Measurements from ENCODE around the gene COL23A1.
"Not testable (repeated sequence)": the region's sequence is repeated elsewhere in the genome, so short reads cannot be mapped to it uniquely, and the experiment has no call there.

The COL23A1 gene

DNA sequence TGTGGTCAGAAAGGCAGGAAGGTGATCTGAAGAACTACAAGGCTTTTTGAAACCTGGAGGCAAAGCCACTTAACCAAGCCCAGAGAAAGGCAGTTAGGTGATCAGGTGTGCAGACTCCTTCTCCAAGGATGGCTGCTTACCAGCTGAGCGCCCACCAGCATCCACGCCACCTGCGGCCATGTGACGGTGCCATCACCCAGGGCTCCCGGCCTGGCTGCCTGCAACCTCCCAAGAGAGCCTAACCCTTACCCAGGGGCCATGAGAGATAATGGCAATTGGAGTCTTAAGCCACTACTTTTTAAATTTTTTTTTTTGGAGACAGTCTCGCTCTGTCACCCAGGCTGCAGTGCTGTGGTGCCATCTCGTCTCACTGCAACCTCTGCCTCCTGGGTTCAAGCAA is 324.4 kb downstream of the COL23A1 start:
- Histone ChIP-seq H3K36me3 (ENCODE audit: insufficient read depth, low read length) (no peaks in the 10 kb centered on the region), H3K4me3 (ENCODE audit: low read depth in 1 of 2, low read length in 2 of 2) (no peak overlapping the region), H3K27ac (ENCODE audit: low read depth, low read length) (no peak overlapping the region), H3K9ac (ENCODE audit: low read length) (no peak overlapping the region), H3K27me3 (ENCODE audit: control insufficient read depth in 1 of 2, insufficient read depth in 2 of 2, low read length in 2 of 2) (no peaks in the 10 kb centered on the region), H3K9me3 (ENCODE audit: low read length) (no peaks in the 10 kb centered on the region), H3K4me1 (ENCODE audit: insufficient read depth, low read length) (no peaks in the 10 kb centered on the region)

DNA sequence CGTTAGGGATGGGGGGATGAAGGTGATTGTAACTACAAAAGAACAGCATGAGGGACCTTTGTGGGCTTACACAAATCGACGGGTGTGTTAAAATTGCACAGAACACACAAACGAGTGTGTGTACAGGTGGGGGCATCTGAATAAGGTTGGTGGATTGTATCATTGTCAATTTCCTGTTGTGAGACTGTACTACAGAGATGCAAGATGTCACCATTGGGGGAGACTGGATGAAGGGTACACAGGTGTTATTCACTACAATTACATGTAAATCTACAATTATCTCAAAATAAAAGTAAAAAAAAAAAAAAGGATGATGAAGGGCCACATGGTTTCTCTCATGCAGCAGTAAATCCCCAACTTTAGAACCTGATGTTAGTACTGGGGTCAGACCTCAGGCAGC is 326.1 kb downstream of the COL23A1 start:
- no peaks in the 10 kb centered on the region for H3K27me3 ChIP-seq (ENCODE audit: control insufficient read depth in 1 of 2, insufficient read depth in 2 of 2, low read length in 2 of 2)
- H3K9ac ChIP-seq (ENCODE audit: low read length) = no peak overlapping the region
- H3K36me3 ChIP-seq (ENCODE audit: insufficient read depth, low read length) = no peaks in the 10 kb centered on the region
- H3K27ac ChIP-seq (ENCODE audit: low read depth, low read length) = no peak overlapping the region
- H3K4me3 ChIP-seq (ENCODE audit: low read depth in 1 of 2, low read length in 2 of 2) = no peak overlapping the region
- H3K9me3 ChIP-seq (ENCODE audit: low read length) = no peaks in the 10 kb centered on the region
- no peaks in the 10 kb centered on the region for H3K4me1 ChIP-seq (ENCODE audit: insufficient read depth, low read length)

DNA sequence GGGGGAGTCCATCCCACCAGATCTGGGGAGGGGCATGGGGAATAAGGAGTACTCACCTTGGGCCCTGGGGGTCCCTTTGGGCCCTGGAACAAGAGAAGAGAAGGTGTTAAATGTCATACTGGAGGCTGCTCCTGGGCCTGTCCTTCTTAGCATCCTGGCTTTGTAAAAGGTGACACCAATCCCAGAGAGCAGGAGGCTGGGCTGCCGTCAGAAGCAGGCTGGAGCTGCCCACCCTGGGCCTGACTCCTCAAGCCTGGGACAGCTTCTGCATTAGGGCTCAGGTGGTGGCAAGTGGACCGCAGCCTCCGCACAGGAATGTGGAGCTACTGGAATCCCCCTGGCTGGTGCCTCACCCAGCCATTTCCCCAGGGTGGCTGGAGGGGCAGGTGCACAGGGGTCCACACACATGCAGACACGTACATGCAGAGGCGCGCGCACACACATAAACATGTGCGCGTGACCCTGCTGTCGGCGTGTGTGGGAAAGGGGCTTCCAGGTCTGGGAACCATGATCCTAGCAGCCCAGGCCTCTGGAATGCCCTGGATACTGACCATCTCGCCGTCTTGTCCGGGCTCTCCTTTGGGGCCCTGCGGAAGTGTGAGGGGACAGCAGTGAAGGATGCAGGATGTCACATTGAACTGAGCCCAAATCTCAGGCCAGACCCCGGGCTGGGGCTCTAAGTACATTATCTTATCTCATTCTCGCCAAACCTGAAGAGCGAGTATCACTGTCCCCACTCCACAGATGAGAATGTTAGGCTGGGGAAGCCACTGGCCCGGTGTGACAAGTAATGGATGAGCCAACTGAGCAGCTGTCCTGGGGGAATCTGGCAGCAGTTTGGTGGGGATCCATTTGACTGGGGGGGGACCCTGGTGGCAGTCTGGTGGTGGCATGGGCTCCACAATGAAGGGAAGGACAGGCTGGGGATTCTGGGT is 328.3 kb downstream of the COL23A1 start:
- Histone ChIP-seq H3K27ac (ENCODE audit: low read depth, low read length) (no peak overlapping the region), H3K36me3 (ENCODE audit: insufficient read depth, low read length) (no peaks in the 10 kb centered on the region), H3K4me3 (ENCODE audit: low read depth in 1 of 2, low read length in 2 of 2) (no peak overlapping the region), H3K27me3 (ENCODE audit: control insufficient read depth in 1 of 2, insufficient read depth in 2 of 2, low read length in 2 of 2) (no peaks in the 10 kb centered on the region), H3K9ac (ENCODE audit: low read length) (no peak overlapping the region), H3K4me1 (ENCODE audit: insufficient read depth, low read length) (no peaks in the 10 kb centered on the region), H3K9me3 (ENCODE audit: low read length) (no peaks in the 10 kb centered on the region)

DNA sequence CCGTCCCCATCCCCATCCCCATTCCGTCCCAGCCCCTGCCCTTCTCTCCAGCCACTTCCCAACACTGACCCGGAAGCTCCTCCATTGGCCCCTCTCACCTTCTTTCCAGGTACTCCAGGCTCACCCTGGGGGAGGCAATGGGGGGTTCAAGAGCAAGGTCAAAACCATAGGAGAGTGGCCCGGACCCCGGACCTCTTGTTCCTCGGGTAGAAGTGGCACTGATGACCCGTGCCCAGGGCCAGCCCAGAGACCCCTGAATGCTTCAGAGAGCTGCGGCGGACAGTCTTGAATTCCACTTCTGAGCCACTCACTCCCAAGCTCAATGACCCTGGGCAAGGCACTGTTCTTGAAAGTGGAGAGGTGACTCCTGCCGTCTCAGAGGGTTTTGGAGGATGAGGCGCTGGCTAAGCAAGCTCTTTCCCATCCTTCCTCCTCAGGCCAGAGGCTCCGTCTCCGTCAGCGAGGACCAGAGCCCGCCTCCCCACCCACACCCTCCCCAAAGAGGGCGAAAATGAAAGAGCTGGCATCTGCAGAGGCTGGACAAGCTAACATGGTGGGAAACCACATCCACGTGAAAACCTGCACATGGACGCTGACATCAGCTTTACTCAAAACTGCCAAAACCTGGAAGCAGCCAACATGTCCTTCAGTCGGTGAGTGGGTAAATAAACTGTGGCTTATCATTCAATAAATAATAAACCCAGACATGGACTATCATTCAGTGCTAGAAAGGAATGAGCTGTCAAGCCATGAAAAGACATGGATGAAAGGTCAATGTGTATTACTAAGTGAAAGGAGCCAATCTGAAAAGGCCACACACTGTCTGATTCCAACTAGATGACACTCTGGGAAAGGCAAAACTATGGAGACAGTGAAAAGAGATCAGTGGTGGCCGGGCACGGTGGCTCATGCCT is 330.3 kb downstream of the COL23A1 start:
- Histone ChIP-seq H3K27ac (ENCODE audit: low read depth, low read length) (no peak overlapping the region), H3K36me3 (ENCODE audit: insufficient read depth, low read length) (no peaks in the 10 kb centered on the region), H3K27me3 (ENCODE audit: control insufficient read depth in 1 of 2, insufficient read depth in 2 of 2, low read length in 2 of 2) (no peaks in the 10 kb centered on the region), H3K9me3 (ENCODE audit: low read length) (no peaks in the 10 kb centered on the region), H3K4me1 (ENCODE audit: insufficient read depth, low read length) (no peaks in the 10 kb centered on the region), H3K4me3 (ENCODE audit: low read depth in 1 of 2, low read length in 2 of 2) (no peak overlapping the region), H3K9ac (ENCODE audit: low read length) (no peak overlapping the region)

DNA sequence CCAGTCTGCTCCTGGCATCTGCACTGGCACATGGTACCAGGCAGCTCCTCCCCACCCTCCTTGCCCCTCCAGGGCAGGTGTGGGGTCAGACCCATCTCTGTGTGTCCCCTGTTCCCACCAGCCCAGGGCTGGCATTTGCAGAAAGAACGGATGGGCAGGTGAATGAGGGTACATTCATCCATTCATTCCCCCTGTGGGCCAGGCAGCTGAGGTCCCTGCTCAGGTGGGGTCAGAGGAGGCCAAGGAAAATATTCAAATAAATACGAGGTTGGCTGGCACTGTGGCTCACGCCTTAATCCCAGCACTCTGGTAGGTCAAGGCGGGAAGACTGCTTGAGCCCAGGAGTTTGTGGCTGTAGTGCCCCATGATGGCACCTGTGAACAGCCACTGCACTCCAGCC is 332.5 kb downstream of the COL23A1 start:
- no peaks in the 10 kb centered on the region for H3K9me3 ChIP-seq (ENCODE audit: low read length)
- no peaks in the 10 kb centered on the region for H3K36me3 ChIP-seq (ENCODE audit: insufficient read depth, low read length)
- H3K4me1 ChIP-seq (ENCODE audit: insufficient read depth, low read length) = no peaks in the 10 kb centered on the region
- H3K9ac ChIP-seq (ENCODE audit: low read length) = no peak overlapping the region
- no peak overlapping the region for H3K4me3 ChIP-seq (ENCODE audit: low read depth in 1 of 2, low read length in 2 of 2)
- no peaks in the 10 kb centered on the region for H3K27me3 ChIP-seq (ENCODE audit: control insufficient read depth in 1 of 2, insufficient read depth in 2 of 2, low read length in 2 of 2)
- H3K27ac ChIP-seq (ENCODE audit: low read depth, low read length) = no peak overlapping the region

DNA sequence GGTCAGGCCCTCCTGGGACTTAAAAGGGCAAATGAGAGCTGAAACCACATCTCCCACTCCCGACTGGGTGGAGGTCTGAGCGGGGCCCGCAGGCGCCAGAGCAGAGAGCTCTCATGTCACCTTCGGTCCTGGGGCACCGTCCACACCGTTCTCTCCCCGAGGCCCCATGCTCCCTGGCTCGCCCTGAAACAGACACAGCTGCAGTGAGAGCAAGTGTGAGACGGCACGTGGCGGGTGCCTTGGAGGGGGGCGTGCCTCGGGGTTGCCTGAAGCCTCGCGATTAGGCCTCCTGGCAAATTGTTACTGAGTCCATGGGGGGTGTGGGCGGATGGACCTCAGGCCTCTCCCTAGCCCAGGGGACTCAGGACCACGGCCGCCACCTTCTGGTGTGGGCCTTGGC is 333.4 kb downstream of the COL23A1 start:
- Histone ChIP-seq H3K27me3 (ENCODE audit: control insufficient read depth in 1 of 2, insufficient read depth in 2 of 2, low read length in 2 of 2) (no peaks in the 10 kb centered on the region), H3K9ac (ENCODE audit: low read length) (no peak overlapping the region), H3K4me1 (ENCODE audit: insufficient read depth, low read length) (no peaks in the 10 kb centered on the region), H3K9me3 (ENCODE audit: low read length) (no peaks in the 10 kb centered on the region), H3K36me3 (ENCODE audit: insufficient read depth, low read length) (no peaks in the 10 kb centered on the region), H3K4me3 (ENCODE audit: low read depth in 1 of 2, low read length in 2 of 2) (no peak overlapping the region), H3K27ac (ENCODE audit: low read depth, low read length) (no peak overlapping the region)

DNA sequence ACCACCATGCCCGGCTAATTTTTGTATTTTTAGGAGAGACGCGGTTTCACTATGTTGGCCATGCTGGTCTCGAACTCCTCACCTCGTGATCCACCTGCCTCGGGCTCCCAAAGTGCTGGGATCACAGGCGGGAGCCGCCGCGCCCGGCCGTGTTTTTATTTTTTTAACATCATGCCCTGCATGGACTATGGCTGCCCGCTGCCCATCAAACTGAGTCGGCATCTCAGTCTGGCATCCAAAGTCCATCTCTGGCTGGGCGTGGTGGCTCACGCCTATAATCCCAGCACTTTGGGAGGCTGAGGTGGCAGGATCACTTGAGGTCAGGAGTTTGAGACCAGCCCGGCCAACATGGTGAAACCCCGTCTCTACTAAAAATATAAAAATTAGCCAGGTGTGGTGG is 336.6 kb downstream of the COL23A1 start:
- H3K27me3 ChIP-seq (ENCODE audit: control insufficient read depth in 1 of 2, insufficient read depth in 2 of 2, low read length in 2 of 2); H3K9me3 ChIP-seq (ENCODE audit: low read length); H3K9ac ChIP-seq (ENCODE audit: low read length); H3K4me1 ChIP-seq (ENCODE audit: insufficient read depth, low read length); H3K36me3 ChIP-seq (ENCODE audit: insufficient read depth, low read length); H3K4me3 ChIP-seq (ENCODE audit: low read depth in 1 of 2, low read length in 2 of 2); H3K27ac ChIP-seq (ENCODE audit: low read depth, low read length): not testable (repeated sequence)

DNA sequence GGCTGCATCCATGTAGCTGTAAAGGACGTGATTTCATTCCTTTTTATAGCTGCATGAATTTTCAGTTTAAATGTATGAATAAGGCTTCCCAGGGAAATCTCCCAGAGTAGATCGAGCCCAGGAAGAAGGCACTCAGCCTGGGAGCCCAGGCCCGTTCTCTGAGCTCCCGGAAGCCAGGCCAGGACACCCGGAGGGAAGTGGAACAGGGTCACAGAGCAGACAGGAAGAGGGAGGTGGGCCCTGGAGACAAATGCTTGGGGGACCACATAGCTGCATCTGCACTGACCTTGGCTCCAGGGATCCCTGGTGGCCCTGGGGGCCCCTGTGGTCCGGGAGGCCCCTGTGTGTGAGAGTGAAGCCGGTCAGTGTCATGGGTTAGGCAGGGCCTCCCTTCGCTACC is 337.9 kb downstream of the COL23A1 start:
- Histone ChIP-seq H3K27me3 (ENCODE audit: control insufficient read depth in 1 of 2, insufficient read depth in 2 of 2, low read length in 2 of 2) (no peaks in the 10 kb centered on the region), H3K36me3 (ENCODE audit: insufficient read depth, low read length) (no peaks in the 10 kb centered on the region), H3K27ac (ENCODE audit: low read depth, low read length) (no peak overlapping the region), H3K9me3 (ENCODE audit: low read length) (no peaks in the 10 kb centered on the region), H3K4me3 (ENCODE audit: low read depth in 1 of 2, low read length in 2 of 2) (no peak overlapping the region), H3K9ac (ENCODE audit: low read length) (no peak overlapping the region), H3K4me1 (ENCODE audit: insufficient read depth, low read length) (no peaks in the 10 kb centered on the region)

DNA sequence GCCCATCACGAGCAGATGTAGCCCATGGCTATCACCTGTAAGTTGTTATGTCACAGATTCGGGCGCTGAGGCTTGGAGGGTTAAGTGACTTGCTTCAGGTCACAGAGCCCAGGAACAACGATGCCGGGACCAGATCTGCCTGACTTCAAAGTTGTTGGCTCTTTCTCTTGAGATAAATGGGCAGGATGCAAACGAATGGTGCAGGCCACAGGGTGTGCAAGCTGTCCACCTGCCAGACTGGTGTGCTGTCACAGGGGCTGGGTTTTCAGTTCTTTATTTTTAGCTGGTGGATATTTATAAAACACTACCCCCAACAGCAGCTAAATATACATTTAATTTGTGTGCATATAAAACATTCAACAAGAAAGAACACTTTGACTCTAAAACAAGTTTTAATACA is 339.9 kb downstream of the COL23A1 start:
- Histone ChIP-seq H3K4me3 (ENCODE audit: low read depth in 1 of 2, low read length in 2 of 2) (no peak overlapping the region), H3K27ac (ENCODE audit: low read depth, low read length) (no peak overlapping the region), H3K27me3 (ENCODE audit: control insufficient read depth in 1 of 2, insufficient read depth in 2 of 2, low read length in 2 of 2) (no peaks in the 10 kb centered on the region), H3K4me1 (ENCODE audit: insufficient read depth, low read length) (no peaks in the 10 kb centered on the region), H3K9me3 (ENCODE audit: low read length) (no peaks in the 10 kb centered on the region), H3K36me3 (ENCODE audit: insufficient read depth, low read length) (no peaks in the 10 kb centered on the region), H3K9ac (ENCODE audit: low read length) (no peak overlapping the region)

DNA sequence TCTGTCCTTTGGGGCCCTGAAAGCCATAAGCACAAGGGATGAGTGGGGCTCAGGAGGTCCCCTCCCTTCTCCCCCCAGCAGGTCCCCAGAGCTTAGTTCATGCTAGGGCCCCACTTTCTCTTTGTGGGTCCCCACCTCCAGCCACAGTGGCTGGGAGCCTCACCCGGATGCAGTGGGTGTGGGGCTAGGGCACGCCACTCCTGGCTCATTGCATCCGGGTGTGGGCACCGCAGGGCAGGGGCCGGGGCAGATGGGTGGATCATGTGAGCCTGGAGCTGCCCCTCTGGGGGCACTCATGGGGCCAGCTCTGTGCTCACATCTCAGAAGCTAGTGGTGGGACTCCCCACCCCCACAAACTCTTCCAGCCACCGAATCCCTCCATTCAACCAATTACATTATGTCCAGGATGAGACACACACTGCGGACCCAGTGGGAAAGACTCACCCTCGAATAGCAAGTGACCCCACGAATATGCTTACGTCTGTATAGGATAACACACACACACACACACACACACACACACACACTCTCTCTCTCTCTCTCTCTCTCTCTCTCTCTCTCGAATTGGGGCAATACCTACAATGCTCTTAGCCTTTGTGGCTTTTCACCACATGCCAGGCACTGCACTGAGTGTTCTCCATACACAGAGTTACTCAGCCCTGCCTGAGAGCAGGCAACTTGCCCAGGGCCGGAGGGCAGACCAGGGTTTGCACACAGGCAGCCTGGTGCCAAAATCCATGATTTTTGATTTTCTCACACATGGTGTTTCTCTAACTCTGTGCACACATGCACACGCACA is 340.8 kb downstream of the COL23A1 start:
- H3K4me1 ChIP-seq (ENCODE audit: insufficient read depth, low read length) = no peaks in the 10 kb centered on the region
- no peak overlapping the region for H3K27ac ChIP-seq (ENCODE audit: low read depth, low read length)
- H3K9me3 ChIP-seq (ENCODE audit: low read length) = no peaks in the 10 kb centered on the region
- no peak overlapping the region for H3K4me3 ChIP-seq (ENCODE audit: low read depth in 1 of 2, low read length in 2 of 2)
- no peak overlapping the region for H3K9ac ChIP-seq (ENCODE audit: low read length)
- no peaks in the 10 kb centered on the region for H3K27me3 ChIP-seq (ENCODE audit: control insufficient read depth in 1 of 2, insufficient read depth in 2 of 2, low read length in 2 of 2)
- H3K36me3 ChIP-seq (ENCODE audit: insufficient read depth, low read length) = no peaks in the 10 kb centered on the region

DNA sequence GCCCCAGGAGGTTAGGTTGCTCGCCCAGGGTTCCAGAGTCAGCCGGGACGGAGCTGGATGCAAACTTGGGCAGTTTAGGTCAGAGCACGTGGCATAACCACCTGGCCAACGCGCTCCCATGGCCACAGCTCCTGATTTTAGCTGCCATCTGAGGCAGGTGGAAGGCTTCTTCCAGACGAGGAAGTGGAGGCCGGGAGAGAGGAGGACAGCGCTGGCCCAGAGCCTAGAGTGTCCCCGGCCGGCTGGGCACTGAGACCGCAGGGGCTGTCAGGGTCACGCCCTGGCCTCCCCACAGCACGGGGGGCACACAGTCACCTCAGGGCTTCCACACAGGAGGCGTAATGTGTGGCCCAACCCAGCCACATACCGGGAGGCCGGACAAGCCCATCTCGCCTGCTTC is 341.4 kb downstream of the COL23A1 start:
- H3K27ac ChIP-seq (ENCODE audit: low read depth, low read length) = no peak overlapping the region
- H3K27me3 ChIP-seq (ENCODE audit: control insufficient read depth in 1 of 2, insufficient read depth in 2 of 2, low read length in 2 of 2) = no peaks in the 10 kb centered on the region
- no peaks in the 10 kb centered on the region for H3K4me1 ChIP-seq (ENCODE audit: insufficient read depth, low read length)
- H3K9me3 ChIP-seq (ENCODE audit: low read length) = no peaks in the 10 kb centered on the region
- H3K36me3 ChIP-seq (ENCODE audit: insufficient read depth, low read length) = no peaks in the 10 kb centered on the region
- no peak overlapping the region for H3K9ac ChIP-seq (ENCODE audit: low read length)
- no peak overlapping the region for H3K4me3 ChIP-seq (ENCODE audit: low read depth in 1 of 2, low read length in 2 of 2)

All from muscle layer of colon (tissue), 2 donors.